Stimulated activated CD8-positive, alpha-beta memory T cell treated with anti-CD3 and anti-CD28 coated beads, Interleukin-2, amount 100 ng/mL, for 48 hours (primary cell): ENCODE measurements around the gene PRPF40B.

ENCODE experiments used
- DNase-seq, 2 donors: peaks; one replicate each; pipeline ENCODE4 v3.0.0-alpha.2; 2020; ENCODE audit warnings: low read depth in 2 of 2

PRPF40B gene

GRCh38 chr12:49684310-49684854, 61.0 kb downstream of the PRPF40B start:
- no peak for DNase-seq

- no peak for DNase-seq
These were observed 64.6 kb downstream of the PRPF40B start for GRCh38 chr12:49687941-49688340.

GRCh38 chr12:49689237-49689636, 65.9 kb downstream of the PRPF40B start:
- no peak for DNase-seq

GRCh38 chr12:49689785-49690184, 66.4 kb downstream of the PRPF40B start:
- DNase-seq: no peak

- DNase-seq: no peak
These were observed 69.5 kb downstream of the PRPF40B start for GRCh38 chr12:49692851-49693250.

GRCh38 chr12:49693931-49694444, 70.6 kb downstream of the PRPF40B start:
- DNase-seq: no peak
